HepG2 (cell line): ENCODE data around the gene SGCE. TPM values are rescaled to one million over a fixed set of nuclear protein-coding genes. Genes with fewer than 3 reads are reported as not detected.

Source experiments
- ARHGAP35 ChIP-seq: sonication (generic); formaldehyde crosslinking; IDR thresholded peaks from 2 replicates; pipeline ENCODE4 v1.9.0; 2022; ENCODE audit warnings: mild to moderate bottlenecking, inconsistent platforms, moderate library complexity, missing genetic modification reagents, borderline replicate concordance
- CEBPG ChIP-seq: IDR thresholded peaks from 2 replicates; pipeline ENCODE4 v1.6.1; 2016
- GATAD1 ChIP-seq: IDR thresholded peaks from 2 replicates; pipeline ENCODE4 v1.6.1; 2016; ENCODE audit warnings: missing genetic modification reagents, missing compliant biosample characterization
- HNF4A ChIP-seq: sonication (generic); formaldehyde crosslinking; IDR thresholded peaks from 2 replicates; pipeline ENCODE4 v1.4.0; 2020; ENCODE audit warnings: missing genetic modification reagents
- HNRNPK ChIP-seq: fragments of 200-400 bp; formaldehyde crosslinking; IDR thresholded peaks from 2 replicates; pipeline ENCODE4 v1.6.1; 2018; ENCODE audit warnings: low read length, low read depth, moderate library complexity, mild to moderate bottlenecking; ENCODE audit not compliant: poor library complexity, severe bottlenecking
- MBNL3 ChIP-seq: fragments of 250-450 bp; sonication (Bioruptor Pico); conservative IDR thresholded peaks from 2 replicates; pipeline ENCODE4 v1.8.0; 2022; ENCODE audit warnings: mild to moderate bottlenecking, inconsistent platforms
- MIER2 ChIP-seq: IDR thresholded peaks from 2 replicates; pipeline ENCODE4 v1.6.1; 2016; ENCODE audit warnings: missing biosample characterization, missing genetic modification reagents
- MLLT10 ChIP-seq: sonication (generic); formaldehyde crosslinking; IDR thresholded peaks from 2 replicates; pipeline ENCODE4 v1.4.0; 2020; ENCODE audit warnings: missing genetic modification reagents
- PHB2 ChIP-seq: fragments of 450-650 bp; IDR thresholded peaks from 2 replicates; pipeline ENCODE4 v1.6.1; 2018; ENCODE audit not compliant: partially characterized antibody
- REPIN1 ChIP-seq: sonication (generic); formaldehyde crosslinking; IDR thresholded peaks from 2 replicates; pipeline ENCODE4 v1.8.0; 2022; ENCODE audit warnings: missing genetic modification reagents, low read depth, mild to moderate bottlenecking, borderline replicate concordance
- REXO4 ChIP-seq: sonication (generic); formaldehyde crosslinking; IDR thresholded peaks from 2 replicates; pipeline ENCODE4 v1.8.0; 2022; ENCODE audit warnings: missing genetic modification reagents, mild to moderate bottlenecking, borderline replicate concordance
- RFX1 ChIP-seq: fragments of 450-650 bp; IDR thresholded peaks from 2 replicates; pipeline ENCODE4 v1.6.1; 2017
- SALL1 ChIP-seq: sonication (generic); formaldehyde crosslinking; IDR thresholded peaks from 2 replicates; pipeline ENCODE4 v1.8.0; 2022; ENCODE audit warnings: mild to moderate bottlenecking, missing genetic modification reagents
- SP2 ChIP-seq: sonication (generic); formaldehyde crosslinking; IDR thresholded peaks from 2 replicates; pipeline ENCODE4 v1.5.1; 2020; ENCODE audit warnings: mild to moderate bottlenecking, missing genetic modification reagents
- TP53 ChIP-seq: sonication (generic); formaldehyde crosslinking; conservative IDR thresholded peaks from 2 replicates; pipeline ENCODE4 v1.4.0; 2020; ENCODE audit warnings: missing genetic modification reagents
- XRCC5 ChIP-seq: fragments of 200-400 bp; formaldehyde crosslinking; optimal IDR thresholded peaks from 2 replicates; pipeline ENCODE3; 2017; ENCODE audit warnings: mild to moderate bottlenecking, low read length
- ZBTB1 ChIP-seq: sonication (generic); formaldehyde crosslinking; IDR thresholded peaks from 2 replicates; pipeline ENCODE4 v1.4.0; 2020; ENCODE audit warnings: missing genetic modification reagents, borderline replicate concordance
- ZBTB21 ChIP-seq: sonication (generic); formaldehyde crosslinking; IDR thresholded peaks from 2 replicates; pipeline ENCODE4 v1.4.0; 2020; ENCODE audit warnings: missing genetic modification reagents
- ZIK1 ChIP-seq: sonication (generic); formaldehyde crosslinking; IDR thresholded peaks from 2 replicates; pipeline ENCODE4 v1.5.0; 2020; ENCODE audit warnings: mild to moderate bottlenecking, low read depth, missing genetic modification reagents, borderline replicate concordance
- ZMYM3 ChIP-seq: sonication (generic); formaldehyde crosslinking; IDR thresholded peaks from 2 replicates; pipeline ENCODE4 v1.5.1; 2020; ENCODE audit warnings: mild to moderate bottlenecking, missing genetic modification reagents
- ZNF224 ChIP-seq: sonication (generic); formaldehyde crosslinking; IDR thresholded peaks from 2 replicates; pipeline ENCODE4 v1.5.0; 2020; ENCODE audit warnings: mild to moderate bottlenecking, missing genetic modification reagents
- ZNF652 ChIP-seq: IDR thresholded peaks from 2 replicates; pipeline ENCODE4 v1.6.1; 2016; ENCODE audit warnings: low read depth, borderline replicate concordance
- ZNF678 ChIP-seq: sonication (generic); formaldehyde crosslinking; IDR thresholded peaks from 2 replicates; pipeline ENCODE4 v1.4.0; 2020; ENCODE audit warnings: mild to moderate bottlenecking, missing genetic modification reagents
- ZNF749 ChIP-seq: sonication (generic); formaldehyde crosslinking; IDR thresholded peaks from 2 replicates; pipeline ENCODE4 v1.8.0; 2022; ENCODE audit warnings: mild to moderate bottlenecking, missing genetic modification reagents, moderate library complexity, borderline replicate concordance
- ZSCAN25 ChIP-seq: sonication (generic); formaldehyde crosslinking; IDR thresholded peaks from 2 replicates; pipeline ENCODE4 v1.8.0; 2022; ENCODE audit warnings: mild to moderate bottlenecking, missing genetic modification reagents
- polyA plus RNA-seq, 8 experiments: library from polyadenylated mRNA; depleted of rRNA in 3 of 8; stranded (reverse) in 7 of 8; unstranded in 1 of 8; fragments of >200 nt; fragmentation: Illumina TruSeq in 4 of 8; extraction: Trizol in 4 of 8; gene quantifications; 2 replicates each; pipeline versions ENCODE4 v1.2.1 to v1.2.3, GENCODE V29; 2011 to 2016; ENCODE audit warnings: low read depth in 4 of 8, missing spikeins in 1 of 8, mixed read lengths in 1 of 8; ENCODE audit not compliant: insufficient read depth in 1 of 8
- total RNA-seq, 5 experiments: library from RNA; depleted of rRNA; stranded (reverse); fragments of >200 nt; fragmentation: Illumina TruSeq; extraction: Trizol; gene quantifications; 2 replicates each; pipeline ENCODE4 v1.2.3, GENCODE V29; 2016; ENCODE audit warnings: low read depth in 1 of 5
- TF ChIP-seq, protein P1 (sequence below): sonication (generic); IDR thresholded peaks from 2 replicates; pipeline ENCODE4 v1.6.1; 2016; ENCODE audit warnings: low read depth, borderline replicate concordance
- TF ChIP-seq, protein P2 (sequence below): sonication (generic); formaldehyde crosslinking; IDR thresholded peaks from 2 replicates; pipeline ENCODE4 v1.4.0; 2020; ENCODE audit warnings: mild to moderate bottlenecking, missing genetic modification reagents
- TF ChIP-seq, protein P3 (sequence below): sonication (generic); formaldehyde crosslinking; IDR thresholded peaks from 2 replicates; pipeline ENCODE4 v1.4.0; 2020; ENCODE audit warnings: missing genetic modification reagents
- TF ChIP-seq, protein P4 (sequence below): sonication (generic); formaldehyde crosslinking; IDR thresholded peaks from 2 replicates; pipeline ENCODE4 v1.4.0; 2020; ENCODE audit warnings: missing genetic modification reagents, mild to moderate bottlenecking, borderline replicate concordance
- TF ChIP-seq, protein P5 (sequence below): sonication (generic); formaldehyde crosslinking; IDR thresholded peaks from 2 replicates; pipeline ENCODE4 v1.4.0; 2020; ENCODE audit warnings: missing genetic modification reagents

Gene SGCE
- total and polyA plus RNA-seq, 2 of the 13 experiments (the other 11 are each of a cell fraction or from before 2014, with no cell fraction given), result 52.3 to 71.1 TPM

DNA sequence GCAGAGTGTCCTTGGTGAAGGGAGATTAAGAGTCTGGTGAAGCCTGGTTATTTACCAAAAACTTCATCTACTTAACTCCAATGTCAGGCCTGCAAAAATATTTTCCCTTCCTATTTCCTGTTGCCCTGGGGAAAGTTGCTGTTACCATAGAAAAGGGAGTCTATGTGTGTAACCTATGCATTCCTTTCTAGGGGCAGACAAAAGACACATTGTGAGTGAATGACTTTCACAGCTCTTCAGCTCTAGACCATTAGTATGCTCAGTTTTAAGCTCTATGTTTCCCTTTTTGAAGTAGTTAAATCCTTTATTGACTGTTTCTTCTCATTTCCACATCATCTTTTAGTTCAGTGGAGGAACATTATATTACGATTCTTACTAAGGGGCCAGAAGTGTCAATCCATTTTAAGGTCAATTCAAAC, 45.6 kb upstream of the SGCE start (continued):
- TF ChIP-seq ARHGAP35 (CRISPR knock-in tag) (no peak), SP2 (CRISPR knock-in tag) (no peak), MIER2 (CRISPR knock-in tag) (no peak), REXO4 (CRISPR knock-in tag) (no peak), ZNF652 (CRISPR knock-in tag) (peak; percentile 31; the same call in 1 of the 2 replicates), XRCC5 (no peak), ZNF749 (CRISPR knock-in tag) (no peak), GATAD1 (CRISPR knock-in tag) (0 out of 2 replicates have a peak, but pooled peaks have one; percentile 16), ZMYM3 (CRISPR knock-in tag) (no peak), SALL1 (peak; percentile 76; the same call in 1 of the 2 replicates), ZBTB21 (no peak), MLLT10 (CRISPR knock-in tag) (no peak), ZNF224 (no peak), REPIN1 (CRISPR knock-in tag) (no peak), ZIK1 (CRISPR knock-in tag) (no peak), HNRNPK (no peak), RFX1 (peak; percentile 83), CEBPG (CRISPR knock-in tag) (peak; percentile 58), TP53 (CRISPR knock-in tag) (no peak), HNF4A (peak; percentile 55), PHB2 (no peak), ZSCAN25 (no peak), ZNF678 (CRISPR knock-in tag) (no peak), MBNL3 (no peak), ZBTB1 (CRISPR knock-in tag) (no peak)
- TF ChIP-seq, protein P1, sequence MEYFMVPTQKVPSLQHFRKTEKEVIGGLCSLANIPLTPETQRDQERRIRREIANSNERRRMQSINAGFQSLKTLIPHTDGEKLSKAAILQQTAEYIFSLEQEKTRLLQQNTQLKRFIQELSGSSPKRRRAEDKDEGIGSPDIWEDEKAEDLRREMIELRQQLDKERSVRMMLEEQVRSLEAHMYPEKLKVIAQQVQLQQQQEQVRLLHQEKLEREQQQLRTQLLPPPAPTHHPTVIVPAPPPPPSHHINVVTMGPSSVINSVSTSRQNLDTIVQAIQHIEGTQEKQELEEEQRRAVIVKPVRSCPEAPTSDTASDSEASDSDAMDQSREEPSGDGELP, result no peak
- TF ChIP-seq, protein P2, sequence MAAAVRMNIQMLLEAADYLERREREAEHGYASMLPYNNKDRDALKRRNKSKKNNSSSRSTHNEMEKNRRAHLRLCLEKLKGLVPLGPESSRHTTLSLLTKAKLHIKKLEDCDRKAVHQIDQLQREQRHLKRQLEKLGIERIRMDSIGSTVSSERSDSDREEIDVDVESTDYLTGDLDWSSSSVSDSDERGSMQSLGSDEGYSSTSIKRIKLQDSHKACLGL (CRISPR knock-in tag), result no peak
- TF ChIP-seq, protein P3, sequence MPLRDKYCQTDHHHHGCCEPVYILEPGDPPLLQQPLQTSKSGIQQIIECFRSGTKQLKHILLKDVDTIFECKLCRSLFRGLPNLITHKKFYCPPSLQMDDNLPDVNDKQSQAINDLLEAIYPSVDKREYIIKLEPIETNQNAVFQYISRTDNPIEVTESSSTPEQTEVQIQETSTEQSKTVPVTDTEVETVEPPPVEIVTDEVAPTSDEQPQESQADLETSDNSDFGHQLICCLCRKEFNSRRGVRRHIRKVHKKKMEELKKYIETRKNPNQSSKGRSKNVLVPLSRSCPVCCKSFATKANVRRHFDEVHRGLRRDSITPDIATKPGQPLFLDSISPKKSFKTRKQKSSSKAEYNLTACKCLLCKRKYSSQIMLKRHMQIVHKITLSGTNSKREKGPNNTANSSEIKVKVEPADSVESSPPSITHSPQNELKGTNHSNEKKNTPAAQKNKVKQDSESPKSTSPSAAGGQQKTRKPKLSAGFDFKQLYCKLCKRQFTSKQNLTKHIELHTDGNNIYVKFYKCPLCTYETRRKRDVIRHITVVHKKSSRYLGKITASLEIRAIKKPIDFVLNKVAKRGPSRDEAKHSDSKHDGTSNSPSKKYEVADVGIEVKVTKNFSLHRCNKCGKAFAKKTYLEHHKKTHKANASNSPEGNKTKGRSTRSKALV (CRISPR knock-in tag), result 0 out of 2 replicates have a peak, but pooled peaks have one; percentile 18
- TF ChIP-seq, protein P4, sequence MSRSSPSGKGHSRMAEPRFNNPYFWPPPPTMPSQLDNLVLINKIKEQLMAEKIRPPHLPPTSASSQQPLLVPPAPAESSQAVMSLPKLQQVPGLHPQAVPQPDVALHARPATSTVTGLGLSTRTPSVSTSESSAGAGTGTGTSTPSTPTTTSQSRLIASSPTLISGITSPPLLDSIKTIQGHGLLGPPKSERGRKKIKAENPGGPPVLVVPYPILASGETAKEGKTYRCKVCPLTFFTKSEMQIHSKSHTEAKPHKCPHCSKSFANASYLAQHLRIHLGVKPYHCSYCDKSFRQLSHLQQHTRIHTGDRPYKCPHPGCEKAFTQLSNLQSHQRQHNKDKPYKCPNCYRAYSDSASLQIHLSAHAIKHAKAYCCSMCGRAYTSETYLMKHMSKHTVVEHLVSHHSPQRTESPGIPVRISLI (CRISPR knock-in tag), result 0 out of 2 replicates have a peak, but pooled peaks have one; percentile 15
- TF ChIP-seq, protein P5, sequence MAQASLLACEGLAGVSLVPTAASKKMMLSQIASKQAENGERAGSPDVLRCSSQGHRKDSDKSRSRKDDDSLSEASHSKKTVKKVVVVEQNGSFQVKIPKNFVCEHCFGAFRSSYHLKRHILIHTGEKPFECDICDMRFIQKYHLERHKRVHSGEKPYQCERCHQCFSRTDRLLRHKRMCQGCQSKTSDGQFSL (CRISPR knock-in tag), result no peak
